Measurements from ENCODE around the gene DUSP16.

Gene DUSP16

GRCh38 chr12:12465522-12465921, 97.1 kb downstream of the DUSP16 start:
- DNase-seq = no peak
- CTCF ChIA-PET = interaction anchor here (0.9 to 3.1 kb wide), 6 partner anchors 9 to 88 kb away, joined by 3 to 18 read pairs (median 10); no protein-coding TSS in a partner anchor
- peaks cover 2% of the 10 kb centered on the region for H3K9me3 Mint-ChIP-seq
- H3K27ac Mint-ChIP-seq = peak overlapping the region; percentile 47
- H3K36me3 Mint-ChIP-seq = peaks cover 45% of the 10 kb centered on the region
- H3K27me3 Mint-ChIP-seq = no peaks in the 10 kb centered on the region
- peaks cover 67% of the 10 kb centered on the region for H3K4me1 Mint-ChIP-seq
- H3K4me3 Mint-ChIP-seq = no peak overlapping the region

GRCh38 chr12:12461923-12462315, 100.7 kb downstream of the DUSP16 start:
- Mint-ChIP-seq H3K27me3 (no peaks in the 10 kb centered on the region), H3K9me3 (no peaks in the 10 kb centered on the region), H3K27ac (peak overlapping the region; percentile 56), H3K4me1 (peaks cover 50% of the 10 kb centered on the region), H3K36me3 (peaks cover 13% of the 10 kb centered on the region), H3K4me3 (no peak overlapping the region)
- CTCF ChIA-PET = interaction anchor here (1.0 to 2.2 kb wide), 3 partner anchors 12 to 85 kb away, joined by 3 to 11 read pairs (median 4); no protein-coding TSS in a partner anchor
- DNase-seq = no peak

GRCh38 chr12:12460935-12461922, 101.4 kb downstream of the DUSP16 start:
- DNase-seq = no peak
- no peaks in the 10 kb centered on the region for H3K27me3 Mint-ChIP-seq
- peaks cover 49% of the 10 kb centered on the region for H3K4me1 Mint-ChIP-seq
- no peak overlapping the region for H3K4me3 Mint-ChIP-seq
- H3K9me3 Mint-ChIP-seq = no peaks in the 10 kb centered on the region
- H3K36me3 Mint-ChIP-seq = peaks cover 10% of the 10 kb centered on the region
- peak overlapping the region; percentile 56 for H3K27ac Mint-ChIP-seq
- CTCF ChIA-PET = interaction anchor here (1.0 to 2.2 kb wide), 3 partner anchors 13 to 84 kb away, joined by 3 to 11 read pairs (median 4); no protein-coding TSS in a partner anchor

GRCh38 chr12:12456637-12457036, 106.0 kb downstream of the DUSP16 start:
- Mint-ChIP-seq H3K27ac (peak overlapping the region; percentile 74), H3K9me3 (no peaks in the 10 kb centered on the region)
- CTCF ChIA-PET = interaction anchor here (1.1 to 4.6 kb wide), 4 partner anchors 10 to 20 kb away, joined by 4 to 17 read pairs (median 10); no protein-coding TSS in a partner anchor

GRCh38 chr12:12454315-12454714, 108.3 kb downstream of the DUSP16 start:
- Mint-ChIP-seq H3K4me1 (peaks cover 21% of the 10 kb centered on the region), H3K36me3 (peaks cover 7% of the 10 kb centered on the region), H3K27ac (no peak overlapping the region), H3K4me3 (no peak overlapping the region), H3K27me3 (no peaks in the 10 kb centered on the region), H3K9me3 (no peaks in the 10 kb centered on the region)
- no peak for DNase-seq
- CTCF ChIA-PET = interaction anchor here (0.6 to 4.6 kb wide), 3 partner anchors 9 to 27 kb away, joined by 3 to 17 read pairs (median 3); no protein-coding TSS in a partner anchor

More at GRCh38 chr12:12456637-12457036, 106.0 kb downstream of the DUSP16 start:
- H3K4me3 Mint-ChIP-seq = no peak overlapping the region
- no peaks in the 10 kb centered on the region for H3K27me3 Mint-ChIP-seq
- DNase-seq = no peak
- peaks cover 7% of the 10 kb centered on the region for H3K36me3 Mint-ChIP-seq
- peaks cover 30% of the 10 kb centered on the region for H3K4me1 Mint-ChIP-seq

- Mint-ChIP-seq H3K4me1 (peaks cover 21% of the 10 kb centered on the region), H3K9me3 (no peaks in the 10 kb centered on the region), H3K27ac (no peak overlapping the region), H3K27me3 (no peaks in the 10 kb centered on the region), H3K36me3 (peaks cover 7% of the 10 kb centered on the region), H3K4me3 (no peak overlapping the region)
- no peak for DNase-seq
- CTCF ChIA-PET = interaction anchor here (4.6 kb wide), 1 partner anchor 10 kb away, joined by 17 read pairs; no protein-coding TSS in a partner anchor
These were observed 109.0 kb downstream of the DUSP16 start for GRCh38 chr12:12453635-12454034.

GRCh38 chr12:12452326-12452902, 110.2 kb downstream of the DUSP16 start:
- peaks cover 8% of the 10 kb centered on the region for H3K36me3 Mint-ChIP-seq
- no peaks in the 10 kb centered on the region for H3K9me3 Mint-ChIP-seq
- H3K4me1 Mint-ChIP-seq = peaks cover 16% of the 10 kb centered on the region
- no peaks in the 10 kb centered on the region for H3K27me3 Mint-ChIP-seq
- CTCF ChIA-PET = interaction anchor here (0.9 kb wide), 1 partner anchor 10 kb away, joined by 4 read pairs; no protein-coding TSS in a partner anchor
- DNase-seq = no peak
- no peak overlapping the region for H3K27ac Mint-ChIP-seq
- H3K4me3 Mint-ChIP-seq = no peak overlapping the region

- H3K9me3 Mint-ChIP-seq = no peaks in the 10 kb centered on the region
- no peak for DNase-seq
- H3K27me3 Mint-ChIP-seq = no peaks in the 10 kb centered on the region
- H3K4me1 Mint-ChIP-seq = peaks cover 10% of the 10 kb centered on the region
- H3K36me3 Mint-ChIP-seq = peaks cover 7% of the 10 kb centered on the region
- CTCF ChIA-PET = interaction anchor here (0.9 kb wide), 1 partner anchor 8 kb away, joined by 4 read pairs; no protein-coding TSS in a partner anchor
- H3K4me3 Mint-ChIP-seq = no peak overlapping the region
- no peak overlapping the region for H3K27ac Mint-ChIP-seq
These were observed 111.6 kb downstream of the DUSP16 start for GRCh38 chr12:12451098-12451497.

GRCh38 chr12:12450043-12450471, 112.6 kb downstream of the DUSP16 start:
- Mint-ChIP-seq H3K27me3 (no peaks in the 10 kb centered on the region), H3K9me3 (no peaks in the 10 kb centered on the region), H3K27ac (no peak overlapping the region), H3K4me3 (no peak overlapping the region), H3K4me1 (peaks cover 5% of the 10 kb centered on the region), H3K36me3 (peaks cover 5% of the 10 kb centered on the region)
- CTCF ChIA-PET = interaction anchor here (0.6 kb wide), 1 partner anchor 138 kb away, joined by 3 read pairs; no protein-coding TSS in a partner anchor
- DNase-seq = no peak

- DNase-seq = no peak
- CTCF ChIA-PET = no interaction called here
- H3K4me3 Mint-ChIP-seq = no peak overlapping the region
- H3K36me3 Mint-ChIP-seq = peaks cover 4% of the 10 kb centered on the region
- no peaks in the 10 kb centered on the region for H3K27me3 Mint-ChIP-seq
- H3K27ac Mint-ChIP-seq = no peak overlapping the region
- H3K4me1 Mint-ChIP-seq = peaks cover 5% of the 10 kb centered on the region
- no peaks in the 10 kb centered on the region for H3K9me3 Mint-ChIP-seq
These were observed 113.1 kb downstream of the DUSP16 start for GRCh38 chr12:12449533-12450025.

GRCh38 chr12:12447837-12448236, 114.8 kb downstream of the DUSP16 start:
- no peak for DNase-seq
- Mint-ChIP-seq H3K36me3 (peaks cover 4% of the 10 kb centered on the region), H3K4me1 (peaks cover 17% of the 10 kb centered on the region), H3K27me3 (no peaks in the 10 kb centered on the region), H3K4me3 (no peak overlapping the region), H3K27ac (no peak overlapping the region), H3K9me3 (no peaks in the 10 kb centered on the region)
- CTCF ChIA-PET = no interaction called here

GRCh38 chr12:12447236-12447635, 115.4 kb downstream of the DUSP16 start:
- Mint-ChIP-seq H3K36me3 (peaks cover 4% of the 10 kb centered on the region), H3K4me1 (peaks cover 23% of the 10 kb centered on the region), H3K27me3 (no peaks in the 10 kb centered on the region), H3K27ac (no peak overlapping the region), H3K9me3 (no peaks in the 10 kb centered on the region), H3K4me3 (no peak overlapping the region)
- CTCF ChIA-PET = no interaction called here
- DNase-seq = no peak

GRCh38 chr12:12446786-12447185, 115.9 kb downstream of the DUSP16 start:
- Mint-ChIP-seq H3K9me3 (no peaks in the 10 kb centered on the region), H3K4me3 (no peak overlapping the region), H3K4me1 (peaks cover 27% of the 10 kb centered on the region), H3K27me3 (no peaks in the 10 kb centered on the region), H3K27ac (no peak overlapping the region), H3K36me3 (peaks cover 4% of the 10 kb centered on the region)
- CTCF ChIA-PET = interaction anchor here (0.7 kb wide), 1 partner anchor 57 kb away, joined by 4 read pairs; no protein-coding TSS in a partner anchor
- DNase-seq = no peak

GRCh38 chr12:12445882-12446181, 116.8 kb downstream of the DUSP16 start:
- H3K36me3 Mint-ChIP-seq = peaks cover 4% of the 10 kb centered on the region

More at GRCh38 chr12:12445882-12446181, 116.8 kb downstream of the DUSP16 start:
- DNase-seq = no peak
- Mint-ChIP-seq H3K4me1 (peaks cover 37% of the 10 kb centered on the region), H3K27me3 (no peaks in the 10 kb centered on the region), H3K4me3 (no peak overlapping the region), H3K9me3 (no peaks in the 10 kb centered on the region), H3K27ac (no peak overlapping the region)
- CTCF ChIA-PET = interaction anchor here (0.7 to 1.0 kb wide), 2 partner anchors 9 to 58 kb away, joined by 3 to 4 read pairs; no protein-coding TSS in a partner anchor
